Inferior parietal cortex (tissue), 1 donor: Measurements from ENCODE around the gene CD4.

ENCODE experiments used
- DNase-seq: peaks from one replicate; pipeline ENCODE4 v3.0.0-alpha.2; 2016; ENCODE audit errors: extremely low spot score

Gene CD4

GRCh38 chr12:6778217-6778573 lies 11.1 kb upstream of the CD4 start:
- DNase-seq = no peak

- DNase-seq = peak; percentile 92
These were observed 10.5 kb upstream of the CD4 start for GRCh38 chr12:6778574-6779550.

GRCh38 chr12:6779708-6780432 lies 9.5 kb upstream of the CD4 start:
- no peak for DNase-seq

- DNase-seq = no peak
These were observed 8.8 kb upstream of the CD4 start for GRCh38 chr12:6780573-6780972.

GRCh38 chr12:6782119-6782518 lies 7.2 kb upstream of the CD4 start:
- DNase-seq = no peak

- DNase-seq = no peak
These were observed 6.3 kb upstream of the CD4 start for GRCh38 chr12:6782850-6783566.

GRCh38 chr12:6783828-6784227 lies 5.5 kb upstream of the CD4 start:
- no peak for DNase-seq

GRCh38 chr12:6784296-6784695 lies 5.0 kb upstream of the CD4 start:
- no peak for DNase-seq

- DNase-seq = no peak
These were observed 4.6 kb upstream of the CD4 start for GRCh38 chr12:6784761-6785160.

- DNase-seq = no peak
These were observed 2.8 kb upstream of the CD4 start for GRCh38 chr12:6786416-6787094.

GRCh38 chr12:6787309-6787708 lies 2.0 kb upstream of the CD4 start:
- no peak for DNase-seq

- no peak for DNase-seq
These were observed 1.3 kb downstream of the CD4 start for GRCh38 chr12:6790496-6791150.

GRCh38 chr12:6791931-6792520 lies 2.7 kb downstream of the CD4 start:
- no peak for DNase-seq

- no peak for DNase-seq
These were observed 3.3 kb downstream of the CD4 start for GRCh38 chr12:6792522-6793201.

GRCh38 chr12:6795088-6795487 lies 5.8 kb downstream of the CD4 start:
- no peak for DNase-seq

- no peak for DNase-seq
These were observed 7.2 kb downstream of the CD4 start for GRCh38 chr12:6796576-6796975.

- no peak for DNase-seq
These were observed 9.8 kb downstream of the CD4 start for GRCh38 chr12:6799147-6799546.

GRCh38 chr12:6807170-6807569 lies 17.8 kb downstream of the CD4 start:
- no peak for DNase-seq

- no peak for DNase-seq
These were observed 19.7 kb downstream of the CD4 start for GRCh38 chr12:6809056-6809455.

- no peak for DNase-seq
These were observed 21.4 kb downstream of the CD4 start for GRCh38 chr12:6810758-6811157.
